Adrenal gland (tissue), 12 donors: ENCODE results near the gene SLC5A11. TPM values are rescaled to one million over a fixed set of nuclear protein-coding genes. Genes with fewer than 3 reads are reported as not detected.
"Not testable (repeated sequence)": the region's sequence is repeated elsewhere in the genome, so short reads cannot be mapped to it uniquely, and the experiment has no call there.

ENCODE experiments used
- DNase-seq, 7 donors: peaks; one replicate each; pipeline ENCODE4 v3.0.0-alpha.2; 2019 to 2020
- H3K27ac ChIP-seq, 5 donors: fragments of 200-600 bp; sonication (generic) in 4 of 5; 1 replicate in 3 of 5; 2 replicates in 2 of 5; pipeline versions ENCODE4 v1.5.1 to v1.8.0; 2016 to 2020; ENCODE audit warnings: mild to moderate bottlenecking in 1 of 5
- H3K27me3 ChIP-seq: fragments of 200-600 bp; 2 replicates; pipeline ENCODE4 v1.8.0; 2021
- H3K36me3 ChIP-seq, 2 donors: fragments of 200-600 bp; replicated peaks in 1 of 2; 1 replicate in 1 of 2; 2 replicates in 1 of 2; pipeline versions ENCODE4 v1.5.1 to v1.8.0; 2018 to 2022
- H3K4me1 ChIP-seq, 2 donors: fragments of 200-600 bp; replicated peaks in 1 of 2; 1 replicate in 1 of 2; 2 replicates in 1 of 2; pipeline versions ENCODE4 v1.5.1 to v1.8.0; 2018 to 2021
- H3K4me3 ChIP-seq, 4 donors: fragments of 200-600 bp; sonication (generic) in 3 of 4; one replicate each; pipeline ENCODE4 v1.5.1; 2016 to 2018
- H3K9me3 ChIP-seq, 3 donors: fragments of 200-600 bp; sonication (generic) in 1 of 3; replicated peaks in 1 of 3; 1 replicate in 2 of 3; 2 replicates in 1 of 3; pipeline versions ENCODE4 v1.5.1 to v1.8.0; 2016 to 2021
- POLR2A ChIP-seq, 2 donors: fragments of 450-650 bp; IDR thresholded peaks; one replicate each; pipeline ENCODE4 v1.6.1; 2017; ENCODE audit warnings: antibody characterized with exemption in 2 of 2, mild to moderate bottlenecking in 2 of 2, moderate library complexity in 1 of 2
- WGBS, 4 donors: extraction: QIAGEN DNeasy Blood & Tissue Kit in 2 of 4; methylation state at CpG; one replicate each; pipeline versions ENCODE4 v1.1.5 to v1.1.7; 2013 to 2017; 5-methylcytosine and 5-hydroxymethylcytosine counted together
- intact Hi-C, 2 donors: fragments of 100-400 bp; cut with DNase I; formaldehyde crosslinking; loops; one replicate each; pipeline versions ENCODE4 v1.14.1 to v1.15.0; 2022 to 2023
- polyA plus RNA-seq, 3 donors: library from polyadenylated mRNA; stranded (reverse); fragments of 200-250 nt in 2 of 3; fragments of 350-450 nt in 1 of 3; fragmentation: Illumina TruSeq in 1 of 3; extraction: RNeasy Lipid Tissue Mini Kit (QIAGEN cat#74804) in 1 of 3; gene quantifications; one replicate each; pipeline ENCODE4 v1.2.3, GENCODE V29; 2013 to 2014
- total RNA-seq, 9 donors: library from RNA; depleted of rRNA in 4 of 9; stranded (reverse); fragments of >200 nt in 4 of 9; fragments of 120-200 nt in 1 of 9; fragmentation: NEBNext Ultra II Directional in 1 of 9; extraction: Animal tissue kit (Norgen Biotek cat#: 25700) in 1 of 9; gene quantifications; one replicate each; pipeline versions ENCODE4 v1.1.0 to v1.2.4, GENCODE V29; 2013 to 2023
- TF ChIP-seq, protein P1 (sequence below), 6 experiments: fragments of 450-650 bp in 4 of 6; fragments of 200-600 bp in 2 of 6; sonication (generic) in 1 of 6; IDR thresholded peaks; 1 replicate in 5 of 6; 2 replicates in 1 of 6; pipeline versions ENCODE4 v1.5.1 to v1.8.0; 2016 to 2021; ENCODE audit warnings: antibody characterized with exemption in 6 of 6, mild to moderate bottlenecking in 2 of 6, moderate library complexity in 1 of 6
- donor health status: healthy with polysubstance abuse.
- donor health status: Bipolar disorder and iron deficiency.
- donor health status: DM: yes; HTN: yes; CAD: no.
- donor health status: DM: no; HTN: no; CAD: no.
- donor health status: DM: no; HTN: no; CAD: no.
- donor health status: DM: yes; HTN: yes; CAD: no.

SLC5A11 gene
- total and polyA plus RNA-seq, 12 donors: 0.17 to 0.57 (median 0.43) TPM; not detected in 8

DNA sequence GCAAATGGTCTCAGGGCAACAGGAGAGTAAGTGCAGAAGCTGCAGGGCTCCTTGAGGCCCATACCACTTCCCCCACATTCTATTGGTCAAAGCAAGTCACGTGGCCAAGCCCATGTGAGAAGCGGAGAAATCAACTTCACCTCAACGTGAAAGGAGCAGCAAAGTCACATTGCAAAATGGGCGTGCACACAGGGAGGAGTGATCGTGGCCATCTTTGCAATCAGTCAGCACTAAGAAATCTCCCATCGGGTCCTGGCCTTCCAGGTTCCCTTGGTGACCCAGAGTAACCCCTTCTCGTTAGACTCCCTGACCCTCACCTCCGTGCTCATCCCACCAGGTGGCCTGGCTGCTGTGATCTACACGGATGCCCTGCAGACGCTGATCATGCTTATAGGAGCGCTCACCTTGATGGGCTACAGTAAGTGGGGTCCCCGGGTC is 38.0 kb downstream of the SLC5A11 start:
- Histone ChIP-seq H3K36me3 (no peaks in the 10 kb centered on the region), H3K4me3 (no peak overlapping the region), H3K27me3 (no peaks in the 10 kb centered on the region), H3K9me3 (no peaks in the 10 kb centered on the region), H3K27ac (no peak overlapping the region), H3K4me1 (no peaks in the 10 kb centered on the region)
- 77 to 82% (median 79%) methylated on average over 8 to 12 of the region's 12 CpGs for WGBS, 4 donors
- TF ChIP-seq, protein P1, sequence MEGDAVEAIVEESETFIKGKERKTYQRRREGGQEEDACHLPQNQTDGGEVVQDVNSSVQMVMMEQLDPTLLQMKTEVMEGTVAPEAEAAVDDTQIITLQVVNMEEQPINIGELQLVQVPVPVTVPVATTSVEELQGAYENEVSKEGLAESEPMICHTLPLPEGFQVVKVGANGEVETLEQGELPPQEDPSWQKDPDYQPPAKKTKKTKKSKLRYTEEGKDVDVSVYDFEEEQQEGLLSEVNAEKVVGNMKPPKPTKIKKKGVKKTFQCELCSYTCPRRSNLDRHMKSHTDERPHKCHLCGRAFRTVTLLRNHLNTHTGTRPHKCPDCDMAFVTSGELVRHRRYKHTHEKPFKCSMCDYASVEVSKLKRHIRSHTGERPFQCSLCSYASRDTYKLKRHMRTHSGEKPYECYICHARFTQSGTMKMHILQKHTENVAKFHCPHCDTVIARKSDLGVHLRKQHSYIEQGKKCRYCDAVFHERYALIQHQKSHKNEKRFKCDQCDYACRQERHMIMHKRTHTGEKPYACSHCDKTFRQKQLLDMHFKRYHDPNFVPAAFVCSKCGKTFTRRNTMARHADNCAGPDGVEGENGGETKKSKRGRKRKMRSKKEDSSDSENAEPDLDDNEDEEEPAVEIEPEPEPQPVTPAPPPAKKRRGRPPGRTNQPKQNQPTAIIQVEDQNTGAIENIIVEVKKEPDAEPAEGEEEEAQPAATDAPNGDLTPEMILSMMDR (IDR thresholded peaks at IDR 0.05): no peak
- no peak for TF ChIP-seq POLR2A (IDR thresholded peaks at IDR 0.05)
- no peak for DNase-seq
- intact Hi-C loops: no loop called here

GRCh38 chr16:24887472-24887871 is 41.7 kb downstream of the SLC5A11 start:
- 94 to 99% (median 97%) methylated on average over 2 of the region's 2 CpGs for WGBS, 4 donors
- no peak for DNase-seq
- Histone ChIP-seq H3K27ac (no peak overlapping the region), H3K4me3 (no peak overlapping the region), H3K36me3 (no peaks in the 10 kb centered on the region), H3K9me3 (no peaks in the 10 kb centered on the region), H3K27me3 (no peaks in the 10 kb centered on the region), H3K4me1 (no peaks in the 10 kb centered on the region)
- TF ChIP-seq POLR2A (IDR thresholded peaks at IDR 0.05): no peak
- TF ChIP-seq, protein P1 (IDR thresholded peaks at IDR 0.05): no peak
- intact Hi-C loops: no loop called here

DNA sequence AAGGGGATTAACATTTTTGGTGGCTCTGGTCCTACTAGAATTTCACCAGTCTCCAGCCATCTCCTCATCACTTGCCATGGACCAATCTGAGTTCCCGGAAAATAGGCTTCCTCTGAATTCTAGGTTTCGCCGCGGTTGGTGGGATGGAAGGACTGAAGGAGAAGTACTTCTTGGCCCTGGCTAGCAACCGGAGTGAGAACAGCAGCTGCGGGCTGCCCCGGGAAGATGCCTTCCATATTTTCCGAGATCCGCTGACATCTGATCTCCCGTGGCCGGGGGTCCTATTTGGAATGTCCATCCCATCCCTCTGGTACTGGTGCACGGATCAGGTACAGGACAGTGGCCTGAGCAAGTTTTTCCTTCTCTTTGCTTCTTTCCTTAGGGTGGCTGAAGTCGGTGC is 45.0 kb downstream of the SLC5A11 start:
- TF ChIP-seq, protein P1 (IDR thresholded peaks at IDR 0.05): no peak
- TF ChIP-seq POLR2A (IDR thresholded peaks at IDR 0.05): no peak
- Histone ChIP-seq H3K4me3 (no peak overlapping the region), H3K4me1 (no peaks in the 10 kb centered on the region), H3K27ac (no peak overlapping the region), H3K36me3 (no peaks in the 10 kb centered on the region), H3K9me3 (no peaks in the 10 kb centered on the region), H3K27me3 (no peaks in the 10 kb centered on the region)
- intact Hi-C loops: no loop called here
- DNase-seq: no peak
- WGBS, 4 donors: 83 to 86% (median 85%) methylated on average over 13 of the region's 13 CpGs

- intact Hi-C loops: no loop called here
- TF ChIP-seq, protein P1 (IDR thresholded peaks at IDR 0.05): no peak
- no peak for TF ChIP-seq POLR2A (IDR thresholded peaks at IDR 0.05)
Measured at GRCh38 chr16:24896439-24896838, 50.7 kb downstream of the SLC5A11 start.

DNA sequence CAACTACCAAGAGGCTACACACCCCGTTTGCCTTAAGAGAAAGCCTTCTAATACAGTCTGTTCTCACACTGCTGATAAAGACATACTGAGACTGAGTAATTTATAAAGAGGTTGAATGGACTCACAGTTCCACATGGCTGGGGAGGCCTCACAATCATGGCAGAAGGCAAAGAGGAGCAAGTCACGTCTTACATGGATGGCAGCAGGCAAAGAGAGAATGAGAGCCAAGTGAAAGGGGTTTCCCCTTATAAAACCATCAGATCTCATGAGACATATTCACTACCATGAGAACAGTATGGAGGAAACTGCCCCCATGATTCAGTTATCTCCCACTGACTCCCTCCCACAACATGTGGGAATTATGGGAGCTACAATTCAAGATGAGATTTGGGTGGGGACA is 51.8 kb downstream of the SLC5A11 start:
- H3K27ac ChIP-seq, DNase-seq, H3K4me1 ChIP-seq, H3K27me3 ChIP-seq, H3K36me3 ChIP-seq, H3K4me3 ChIP-seq, H3K9me3 ChIP-seq, intact Hi-C loops: not testable (repeated sequence)
- 55 to 76% (median 66%) methylated on average over 2 of the region's 2 CpGs for WGBS, 4 donors

More at GRCh38 chr16:24896439-24896838, 50.7 kb downstream of the SLC5A11 start:
- no peaks in the 10 kb centered on the region for H3K36me3 ChIP-seq
- no peaks in the 10 kb centered on the region for H3K27me3 ChIP-seq
- no peaks in the 10 kb centered on the region for H3K4me1 ChIP-seq
- 73 to 100% (median 86%) methylated on average over 1 of the region's 1 CpG for WGBS, 4 donors
- no peak overlapping the region for H3K4me3 ChIP-seq
- no peaks in the 10 kb centered on the region for H3K9me3 ChIP-seq
- no peak for DNase-seq
- H3K27ac ChIP-seq: no peak overlapping the region
